Gastrocnemius medialis (tissue), 4 donors: ENCODE data around the gene MAD1L1.

Experiments
- POLR2A ChIP-seq, 2 donors: fragments of 450-650 bp; IDR thresholded peaks; one replicate each; pipeline ENCODE4 v1.6.1; 2017; ENCODE audit warnings: antibody characterized with exemption in 2 of 2, mild to moderate bottlenecking in 2 of 2, moderate library complexity in 2 of 2
- TF ChIP-seq, protein P1 (sequence below), 5 experiments: fragments of 450-650 bp in 3 of 5; fragments of 200-600 bp in 2 of 5; sonication (generic) in 2 of 5; IDR thresholded peaks in 4 of 5; conservative IDR thresholded peaks in 1 of 5; 1 replicate in 4 of 5; 2 replicates in 1 of 5; pipeline ENCODE4 v1.5.1; 2016 to 2019; ENCODE audit warnings: antibody characterized with exemption in 5 of 5, mild to moderate bottlenecking in 3 of 5, moderate library complexity in 3 of 5

DNA sequence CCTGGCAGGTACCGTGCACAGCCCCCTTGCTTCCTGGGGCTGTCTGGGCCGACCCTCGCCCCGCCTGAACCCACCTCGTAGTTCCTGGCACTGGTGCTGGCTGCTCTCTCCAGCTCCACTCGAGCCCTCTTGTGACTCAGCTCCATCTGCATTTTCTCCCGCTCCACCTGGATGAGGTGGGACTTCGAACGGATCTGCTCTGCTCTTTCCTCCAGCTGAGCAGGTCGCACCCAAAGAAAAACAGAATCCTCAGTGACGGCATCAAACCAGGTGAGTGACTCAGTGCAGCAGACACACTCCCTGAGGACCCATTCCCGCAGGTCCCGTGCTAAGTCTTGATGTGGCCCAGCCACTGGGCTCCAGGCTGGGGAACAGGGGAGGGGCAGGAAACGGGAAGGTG, 7.4 kb downstream of the MAD1L1 start:
- TF ChIP-seq, protein P1, sequence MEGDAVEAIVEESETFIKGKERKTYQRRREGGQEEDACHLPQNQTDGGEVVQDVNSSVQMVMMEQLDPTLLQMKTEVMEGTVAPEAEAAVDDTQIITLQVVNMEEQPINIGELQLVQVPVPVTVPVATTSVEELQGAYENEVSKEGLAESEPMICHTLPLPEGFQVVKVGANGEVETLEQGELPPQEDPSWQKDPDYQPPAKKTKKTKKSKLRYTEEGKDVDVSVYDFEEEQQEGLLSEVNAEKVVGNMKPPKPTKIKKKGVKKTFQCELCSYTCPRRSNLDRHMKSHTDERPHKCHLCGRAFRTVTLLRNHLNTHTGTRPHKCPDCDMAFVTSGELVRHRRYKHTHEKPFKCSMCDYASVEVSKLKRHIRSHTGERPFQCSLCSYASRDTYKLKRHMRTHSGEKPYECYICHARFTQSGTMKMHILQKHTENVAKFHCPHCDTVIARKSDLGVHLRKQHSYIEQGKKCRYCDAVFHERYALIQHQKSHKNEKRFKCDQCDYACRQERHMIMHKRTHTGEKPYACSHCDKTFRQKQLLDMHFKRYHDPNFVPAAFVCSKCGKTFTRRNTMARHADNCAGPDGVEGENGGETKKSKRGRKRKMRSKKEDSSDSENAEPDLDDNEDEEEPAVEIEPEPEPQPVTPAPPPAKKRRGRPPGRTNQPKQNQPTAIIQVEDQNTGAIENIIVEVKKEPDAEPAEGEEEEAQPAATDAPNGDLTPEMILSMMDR (IDR thresholded peaks at IDR 0.05 in 4 of 5, conservative IDR thresholded peaks at IDR 0.05 in 1 of 5): no peak
- TF ChIP-seq POLR2A (IDR thresholded peaks at IDR 0.05): no peak
